HG02623 (cell line): ENCODE results near the gene SPTLC2.
"Not testable (repeated sequence)": the region's sequence is repeated elsewhere in the genome, so short reads cannot be mapped to it uniquely, and the experiment has no call there.

Experiments used
- ATAC-seq: cut with Tn5 transposase; IDR thresholded peaks from one replicate; pipeline ENCODE4 v1.9.1; 2021; ENCODE audit warnings: moderate library complexity; ENCODE audit not compliant: unreplicated experiment

The SPTLC2 gene

GRCh38 chr14:77554207-77554606, 62.2 kb downstream of the SPTLC2 start:
- no peak for ATAC-seq

- no peak for ATAC-seq
Measured at GRCh38 chr14:77549451-77549850, 67.0 kb downstream of the SPTLC2 start.

GRCh38 chr14:77547512-77548180, 68.8 kb downstream of the SPTLC2 start:
- ATAC-seq = no peak

- not testable (repeated sequence) for ATAC-seq
Measured at GRCh38 chr14:77545171-77545570, 71.3 kb downstream of the SPTLC2 start.

- no peak for ATAC-seq
Measured at GRCh38 chr14:77544571-77544970, 71.9 kb downstream of the SPTLC2 start.

- ATAC-seq = no peak
Measured at GRCh38 chr14:77543637-77544334, 72.7 kb downstream of the SPTLC2 start.

GRCh38 chr14:77543240-77543551, 73.2 kb downstream of the SPTLC2 start:
- ATAC-seq = no peak

GRCh38 chr14:77542421-77543239, 73.8 kb downstream of the SPTLC2 start:
- no peak for ATAC-seq

- ATAC-seq = no peak
Measured at GRCh38 chr14:77541905-77542304, 74.5 kb downstream of the SPTLC2 start.

- ATAC-seq = not testable (repeated sequence)
Measured at GRCh38 chr14:77536951-77537350, 79.5 kb downstream of the SPTLC2 start.

- ATAC-seq = no peak
Measured at GRCh38 chr14:77531071-77531470, 85.4 kb downstream of the SPTLC2 start.

GRCh38 chr14:77529963-77530362, 86.5 kb downstream of the SPTLC2 start:
- no peak for ATAC-seq

- ATAC-seq = no peak
Measured at GRCh38 chr14:77529213-77529612, 87.2 kb downstream of the SPTLC2 start.

GRCh38 chr14:77528701-77529100, 87.7 kb downstream of the SPTLC2 start:
- not testable (repeated sequence) for ATAC-seq

GRCh38 chr14:77526266-77526665, 90.2 kb downstream of the SPTLC2 start:
- no peak for ATAC-seq

- no peak for ATAC-seq
Measured at GRCh38 chr14:77524536-77524935, 91.9 kb downstream of the SPTLC2 start.

- no peak for ATAC-seq
Measured at GRCh38 chr14:77523109-77523508, 93.3 kb downstream of the SPTLC2 start.

- no peak for ATAC-seq
Measured at GRCh38 chr14:77520555-77520954, 95.9 kb downstream of the SPTLC2 start.

GRCh38 chr14:77516126-77516525, 100.3 kb downstream of the SPTLC2 start:
- no peak for ATAC-seq

GRCh38 chr14:77511486-77512162, 104.8 kb downstream of the SPTLC2 start:
- no peak for ATAC-seq

- ATAC-seq = no peak
Measured at GRCh38 chr14:77509366-77509765, 107.1 kb downstream of the SPTLC2 start.
